ENCODE data around the gene MB. TPM values are rescaled to one million over a fixed set of nuclear protein-coding genes. Genes with fewer than 3 reads are reported as not detected.
A peak's percentile ranks its signal among the peaks of the same experiment; 100 is the strongest.
"Not testable (repeated sequence)": the region's sequence is repeated elsewhere in the genome, so short reads cannot be mapped to it uniquely, and the experiment has no call there.

The MB gene
- total RNA-seq, 1 experiment from 2014 or later: 0.30 TPM

GRCh38 chr22:35627267-35628041 is 10.3 kb upstream of the MB start:
- peaks cover 18% of the 10 kb centered on the region for H3K4me1 ChIP-seq (ENCODE audit: insufficient read depth, low read length, poor library complexity, severe bottlenecking)
- ChIA-PET CTCF (no interaction called here), POLR2A (ENCODE audit: low non-redundant PET) (interaction anchor here (0.6 kb wide), 1 partner anchor 57 kb away, joined by 3 read pairs; no protein-coding TSS in a partner anchor)
- no peaks in the 10 kb centered on the region for H3K27me3 ChIP-seq (replicated peaks; ENCODE audit: insufficient read depth, low read depth, low read length, poor library complexity)
- TSS peak; percentile 34 for BruUV-seq (replicated peaks)
- H3K27ac ChIP-seq (ENCODE audit: low read depth, low read length, poor library complexity, severe bottlenecking): peak overlapping the region; percentile 45
- H3K4me3 ChIP-seq (ENCODE audit: low read depth, low read length, poor library complexity, severe bottlenecking): peak overlapping the region; percentile 49
- no peaks in the 10 kb centered on the region for H3K36me3 ChIP-seq (ENCODE audit: insufficient read depth, low read length, poor library complexity, severe bottlenecking)
- intact Hi-C loops (cut with micrococcal nuclease; ENCODE audit: unreplicated experiment): loop anchor here (1.0 to 5.0 kb wide), 4 partner anchors 210 to 497 kb away; no protein-coding TSS in a partner anchor
- DNase-seq (ENCODE audit: low spot score): peak; percentile 90
- H3K9me3 ChIP-seq (ENCODE audit: low read depth, low read length, poor library complexity, severe bottlenecking): no peaks in the 10 kb centered on the region
- TF ChIP-seq EZH2 (IDR thresholded peaks at IDR 0.05; ENCODE audit: borderline replicate concordance, low read depth, low read length, poor library complexity, severe bottlenecking): no peak
- TF ChIP-seq, protein P1, sequence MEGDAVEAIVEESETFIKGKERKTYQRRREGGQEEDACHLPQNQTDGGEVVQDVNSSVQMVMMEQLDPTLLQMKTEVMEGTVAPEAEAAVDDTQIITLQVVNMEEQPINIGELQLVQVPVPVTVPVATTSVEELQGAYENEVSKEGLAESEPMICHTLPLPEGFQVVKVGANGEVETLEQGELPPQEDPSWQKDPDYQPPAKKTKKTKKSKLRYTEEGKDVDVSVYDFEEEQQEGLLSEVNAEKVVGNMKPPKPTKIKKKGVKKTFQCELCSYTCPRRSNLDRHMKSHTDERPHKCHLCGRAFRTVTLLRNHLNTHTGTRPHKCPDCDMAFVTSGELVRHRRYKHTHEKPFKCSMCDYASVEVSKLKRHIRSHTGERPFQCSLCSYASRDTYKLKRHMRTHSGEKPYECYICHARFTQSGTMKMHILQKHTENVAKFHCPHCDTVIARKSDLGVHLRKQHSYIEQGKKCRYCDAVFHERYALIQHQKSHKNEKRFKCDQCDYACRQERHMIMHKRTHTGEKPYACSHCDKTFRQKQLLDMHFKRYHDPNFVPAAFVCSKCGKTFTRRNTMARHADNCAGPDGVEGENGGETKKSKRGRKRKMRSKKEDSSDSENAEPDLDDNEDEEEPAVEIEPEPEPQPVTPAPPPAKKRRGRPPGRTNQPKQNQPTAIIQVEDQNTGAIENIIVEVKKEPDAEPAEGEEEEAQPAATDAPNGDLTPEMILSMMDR (conservative IDR thresholded peaks at IDR 0.05; ENCODE audit: low read depth, low read length): peak; percentile 75

DNA sequence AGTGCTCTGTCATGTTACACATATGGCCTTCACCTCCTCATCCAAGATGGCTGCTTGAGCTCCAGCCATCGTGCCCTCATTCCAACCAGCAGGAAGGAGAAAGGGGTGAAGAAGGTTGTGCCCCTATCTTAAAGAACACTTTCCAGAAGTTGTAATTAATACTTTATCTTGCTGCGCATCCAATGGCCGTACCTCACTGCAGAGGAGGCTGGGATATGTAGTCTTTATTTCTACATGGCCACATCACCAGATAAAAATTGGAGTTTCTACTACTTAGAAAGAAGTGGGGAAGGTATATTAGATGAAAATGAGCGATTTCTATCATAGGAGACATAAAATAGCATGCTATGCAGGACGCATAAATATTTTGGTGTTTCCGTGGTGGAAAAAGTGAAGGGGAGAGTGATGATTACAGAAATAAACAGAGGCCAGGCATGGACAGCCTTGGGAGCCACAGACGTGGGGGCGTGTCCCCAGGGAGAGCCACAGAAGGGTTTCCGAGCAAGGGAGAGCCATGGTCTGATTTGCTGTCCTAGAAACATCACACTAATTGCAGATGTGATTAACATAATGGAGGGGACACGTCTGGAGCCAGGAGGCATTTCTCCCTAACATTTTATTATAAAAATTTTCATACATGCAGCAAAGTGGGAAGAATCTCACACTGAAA is 8.8 kb upstream of the MB start:
- H3K4me3 ChIP-seq (ENCODE audit: low read depth, low read length, poor library complexity, severe bottlenecking): no peak overlapping the region
- intact Hi-C loops (cut with micrococcal nuclease; ENCODE audit: unreplicated experiment): loop anchor here (2.0 to 5.0 kb wide), 2 partner anchors 211 to 295 kb away; no protein-coding TSS in a partner anchor
- POLR2A ChIA-PET (ENCODE audit: low non-redundant PET): no interaction called here
- no TSS peak for BruUV-seq (replicated peaks)
- no peak for TF ChIP-seq EZH2 (IDR thresholded peaks at IDR 0.05; ENCODE audit: borderline replicate concordance, low read depth, low read length, poor library complexity, severe bottlenecking)
- TF ChIP-seq, protein P1 (conservative IDR thresholded peaks at IDR 0.05; ENCODE audit: low read depth, low read length): no peak
- no peaks in the 10 kb centered on the region for H3K36me3 ChIP-seq (ENCODE audit: insufficient read depth, low read length, poor library complexity, severe bottlenecking)
- peaks cover 21% of the 10 kb centered on the region for H3K4me1 ChIP-seq (ENCODE audit: insufficient read depth, low read length, poor library complexity, severe bottlenecking)
- H3K27me3 ChIP-seq (replicated peaks; ENCODE audit: insufficient read depth, low read depth, low read length, poor library complexity): no peaks in the 10 kb centered on the region
- peak; percentile 12 for DNase-seq (ENCODE audit: low spot score)
- no peaks in the 10 kb centered on the region for H3K9me3 ChIP-seq (ENCODE audit: low read depth, low read length, poor library complexity, severe bottlenecking)
- CTCF ChIA-PET: no interaction called here
- no peak overlapping the region for H3K27ac ChIP-seq (ENCODE audit: low read depth, low read length, poor library complexity, severe bottlenecking)

DNA sequence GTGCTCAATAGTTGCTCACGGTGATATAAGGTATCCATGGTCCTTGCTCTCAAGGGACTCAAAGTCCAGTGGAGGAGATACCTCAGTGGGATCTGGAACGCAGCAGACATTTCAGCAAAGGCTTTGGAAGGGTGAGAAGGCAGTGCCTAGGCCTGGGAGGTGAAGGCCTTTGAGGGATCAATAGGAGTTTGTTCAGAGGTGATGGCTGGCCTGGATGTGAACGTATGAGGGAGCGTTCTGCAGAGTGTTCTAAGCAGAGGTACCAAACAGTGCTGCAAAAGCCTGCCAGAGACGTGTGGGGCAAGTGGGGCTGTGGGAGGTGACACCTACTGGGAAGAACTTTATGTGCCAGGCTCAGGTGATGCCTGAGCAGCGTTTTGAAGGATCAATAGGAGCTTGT is 7.4 kb upstream of the MB start:
- H3K27ac ChIP-seq (ENCODE audit: low read depth, low read length, poor library complexity, severe bottlenecking): no peak overlapping the region
- no peaks in the 10 kb centered on the region for H3K36me3 ChIP-seq (ENCODE audit: insufficient read depth, low read length, poor library complexity, severe bottlenecking)
- no peaks in the 10 kb centered on the region for H3K27me3 ChIP-seq (replicated peaks; ENCODE audit: insufficient read depth, low read depth, low read length, poor library complexity)
- CTCF ChIA-PET: no interaction called here
- H3K4me1 ChIP-seq (ENCODE audit: insufficient read depth, low read length, poor library complexity, severe bottlenecking): peaks cover 21% of the 10 kb centered on the region
- intact Hi-C loops (cut with micrococcal nuclease; ENCODE audit: unreplicated experiment): no loop called here
- POLR2A ChIA-PET (ENCODE audit: low non-redundant PET): no interaction called here
- H3K4me3 ChIP-seq (ENCODE audit: low read depth, low read length, poor library complexity, severe bottlenecking): no peak overlapping the region
- no peaks in the 10 kb centered on the region for H3K9me3 ChIP-seq (ENCODE audit: low read depth, low read length, poor library complexity, severe bottlenecking)
- DNase-seq (ENCODE audit: low spot score): no peak
- TF ChIP-seq, protein P1 (conservative IDR thresholded peaks at IDR 0.05; ENCODE audit: low read depth, low read length): no peak
- TF ChIP-seq EZH2 (IDR thresholded peaks at IDR 0.05; ENCODE audit: borderline replicate concordance, low read depth, low read length, poor library complexity, severe bottlenecking): no peak
- no TSS peak for BruUV-seq (replicated peaks)

- H3K9me3 ChIP-seq (ENCODE audit: low read depth, low read length, poor library complexity, severe bottlenecking): not testable (repeated sequence)
Observed at GRCh38 chr22:35623885-35624284, 6.8 kb upstream of the MB start.

More at GRCh38 chr22:35623885-35624284, 6.8 kb upstream of the MB start:
- H3K4me3 ChIP-seq (ENCODE audit: low read depth, low read length, poor library complexity, severe bottlenecking); DNase-seq (ENCODE audit: low spot score); POLR2A ChIA-PET (ENCODE audit: low non-redundant PET); BruUV-seq (replicated peaks); H3K27ac ChIP-seq (ENCODE audit: low read depth, low read length, poor library complexity, severe bottlenecking); H3K36me3 ChIP-seq (ENCODE audit: insufficient read depth, low read length, poor library complexity, severe bottlenecking); H3K27me3 ChIP-seq (replicated peaks; ENCODE audit: insufficient read depth, low read depth, low read length, poor library complexity): not testable (repeated sequence)
- CTCF ChIA-PET: interaction anchor here (0.7 kb wide), 1 partner anchor 562 kb away, joined by 5 read pairs; no protein-coding TSS in a partner anchor
- intact Hi-C loops (cut with micrococcal nuclease; ENCODE audit: unreplicated experiment): loop anchor here (2.0 kb wide), 2 partner anchors 193 to 273 kb away; no protein-coding TSS in a partner anchor
- H3K4me1 ChIP-seq (ENCODE audit: insufficient read depth, low read length, poor library complexity, severe bottlenecking): peaks cover 21% of the 10 kb centered on the region
